Activated CD4-positive, alpha-beta T cell treated with anti-CD3 and anti-CD28 coated beads, Interleukin-2, amount 10 ng/mL, durations not matched to agents 7 days and 5 days (primary cell): ENCODE data around the gene KCNJ4. TPM values are rescaled to one million over a fixed set of nuclear protein-coding genes. Genes with fewer than 3 reads are reported as not detected.

ENCODE experiments used
- CTCF ChIA-PET: fragments of 350-600 bp; sonication (Branson Sonifier 250); formaldehyde crosslinking; loops from one replicate; lab custom pipeline; 2021; ENCODE audit warnings: antibody characterized with exemption; lab: Charles Lee
- POLR2A ChIA-PET: fragments of 350-600 bp; sonication (Branson Sonifier 250); formaldehyde crosslinking; loops from one replicate; lab custom pipeline; 2021; ENCODE audit warnings: antibody characterized with exemption; lab: Charles Lee
- DNase-seq: peaks from one replicate; pipeline ENCODE4 v3.0.0-alpha.2; 2020
- H3K27ac Mint-ChIP-seq: one replicate; pipeline ENCODE4 v1.8.0; 2021; ENCODE audit warnings: mild to moderate bottlenecking, moderate library complexity, mixed read lengths
- H3K27me3 Mint-ChIP-seq: one replicate; pipeline ENCODE4 v1.8.0; 2021; ENCODE audit warnings: mixed read lengths
- H3K36me3 Mint-ChIP-seq: one replicate; pipeline ENCODE4 v1.8.0; 2021; ENCODE audit warnings: low read depth, mixed read lengths
- H3K4me1 Mint-ChIP-seq: one replicate; pipeline ENCODE4 v1.8.0; 2021; ENCODE audit warnings: mixed read lengths
- H3K4me3 Mint-ChIP-seq: one replicate; pipeline ENCODE4 v1.8.0; 2021; ENCODE audit warnings: mild to moderate bottlenecking, moderate library complexity, mixed read lengths
- H3K9me3 Mint-ChIP-seq: one replicate; pipeline ENCODE4 v1.8.0; 2021; ENCODE audit warnings: mixed read lengths
- total RNA-seq, 2 experiments: library from RNA; stranded (reverse); gene quantifications; one replicate each; pipeline ENCODE4 v1.2.3, GENCODE V29; 2021

Gene KCNJ4
- total RNA-seq, 2 experiments from 2014 or later, result not detected

DNA sequence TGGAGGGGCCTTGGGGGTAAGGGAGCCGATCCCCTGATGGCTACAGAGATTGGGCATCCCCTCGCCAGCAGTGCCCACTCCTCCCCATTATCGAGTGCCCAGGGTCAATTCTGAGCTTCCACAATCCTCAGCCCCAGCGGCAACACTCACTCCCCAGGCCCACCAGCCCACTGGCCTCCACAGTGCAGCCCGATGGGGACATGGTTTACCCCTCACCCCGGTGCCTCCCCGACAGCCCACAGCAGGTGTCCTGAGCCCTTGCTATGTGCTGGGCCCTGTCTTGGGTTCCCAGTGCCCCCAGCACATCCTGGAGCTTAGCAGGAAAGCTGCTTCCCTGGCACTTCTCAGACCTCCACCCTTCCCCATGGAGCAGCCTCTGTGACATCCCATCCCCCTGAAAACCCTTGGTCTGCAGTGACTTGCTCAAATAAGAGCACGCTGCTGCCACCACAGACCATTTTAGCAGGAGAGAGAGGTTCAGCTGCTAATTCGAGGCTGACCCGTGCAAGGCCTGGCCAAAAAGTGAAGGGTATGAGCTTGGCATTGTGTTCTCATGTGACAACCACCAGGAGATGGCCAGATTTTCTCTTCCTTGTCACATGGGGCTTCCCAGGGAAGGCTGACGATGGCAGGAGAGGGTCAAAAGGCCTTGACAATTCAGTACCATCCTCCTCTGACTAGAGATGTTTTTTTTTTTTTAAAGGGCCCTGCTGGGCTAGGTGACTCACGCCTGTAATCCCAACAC lies 23.6 kb downstream of the KCNJ4 start:
- H3K27me3 Mint-ChIP-seq, result no peaks in the 10 kb centered on the region
- no peak overlapping the region for H3K27ac Mint-ChIP-seq
- no peak for DNase-seq
- H3K9me3 Mint-ChIP-seq, result no peaks in the 10 kb centered on the region
- H3K36me3 Mint-ChIP-seq, result no peaks in the 10 kb centered on the region
- ChIA-PET POLR2A (no interaction called here), CTCF (interaction anchor here (0.6 kb wide), 2 partner anchors 26 to 625 kb away, joined by 3 to 4 read pairs; no protein-coding TSS in a partner anchor)
- H3K4me3 Mint-ChIP-seq, result no peak overlapping the region
- no peaks in the 10 kb centered on the region for H3K4me1 Mint-ChIP-seq

- no peak overlapping the region for H3K27ac Mint-ChIP-seq
Measured at GRCh38 chr22:38429499-38430068, 25.4 kb downstream of the KCNJ4 start.

GRCh38 chr22:38428714-38429113 lies 26.3 kb downstream of the KCNJ4 start:
- Mint-ChIP-seq H3K27me3 (no peaks in the 10 kb centered on the region), H3K4me1 (no peaks in the 10 kb centered on the region), H3K4me3 (no peak overlapping the region), H3K36me3 (no peaks in the 10 kb centered on the region), H3K27ac (no peak overlapping the region), H3K9me3 (no peaks in the 10 kb centered on the region)
- ChIA-PET CTCF (interaction anchor here (0.7 to 1.6 kb wide), 4 partner anchors 10 to 377 kb away, joined by 3 to 5 read pairs (median 3); no protein-coding TSS in a partner anchor), POLR2A (no interaction called here)
- no peak for DNase-seq

More at GRCh38 chr22:38429499-38430068, 25.4 kb downstream of the KCNJ4 start:
- no peaks in the 10 kb centered on the region for H3K36me3 Mint-ChIP-seq
- no peaks in the 10 kb centered on the region for H3K4me1 Mint-ChIP-seq
- no peaks in the 10 kb centered on the region for H3K9me3 Mint-ChIP-seq
- H3K4me3 Mint-ChIP-seq, result no peak overlapping the region
- ChIA-PET CTCF (interaction anchor here (0.7 to 1.6 kb wide), 4 partner anchors 11 to 378 kb away, joined by 3 to 5 read pairs (median 3); no protein-coding TSS in a partner anchor), POLR2A (no interaction called here)
- H3K27me3 Mint-ChIP-seq, result no peaks in the 10 kb centered on the region
- no peak for DNase-seq

DNA sequence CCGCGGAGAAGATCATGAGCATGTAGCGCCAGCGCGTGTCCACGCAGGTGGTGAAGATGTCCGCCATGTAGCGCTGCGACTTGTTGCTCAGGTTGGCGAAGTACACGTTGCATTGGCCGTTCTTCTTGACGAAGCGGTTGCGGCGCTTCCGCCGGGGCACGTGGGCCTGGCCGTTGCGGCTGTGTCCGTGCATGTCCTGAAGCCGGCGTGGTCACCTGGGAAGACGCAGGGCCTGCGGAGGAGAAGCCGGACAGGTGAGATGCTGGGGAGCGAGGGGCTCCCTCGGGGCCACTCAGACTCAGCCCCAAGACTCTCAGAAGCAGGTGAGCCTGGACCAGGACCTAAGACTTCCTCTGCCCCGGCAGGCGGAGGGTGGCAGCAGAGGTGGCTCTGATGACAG lies 27.1 kb downstream of the KCNJ4 start:
- Mint-ChIP-seq H3K9me3 (no peaks in the 10 kb centered on the region), H3K4me3 (no peak overlapping the region)

GRCh38 chr22:38427465-38427864 lies 27.5 kb downstream of the KCNJ4 start:
- CTCF ChIA-PET, result no interaction called here
- no peaks in the 10 kb centered on the region for H3K4me1 Mint-ChIP-seq

More for the DNA sequence above, 27.1 kb downstream of the KCNJ4 start:
- Mint-ChIP-seq H3K27me3 (no peaks in the 10 kb centered on the region), H3K36me3 (no peaks in the 10 kb centered on the region), H3K4me1 (no peaks in the 10 kb centered on the region), H3K27ac (no peak overlapping the region)
- DNase-seq, result no peak
- ChIA-PET CTCF (no interaction called here), POLR2A (no interaction called here)

GRCh38 chr22:38426628-38427027 lies 28.4 kb downstream of the KCNJ4 start:
- CTCF ChIA-PET, result interaction anchor here (0.9 to 1.4 kb wide), 2 partner anchors 25 to 146 kb away, joined by 3 read pairs; no protein-coding TSS in a partner anchor

More at GRCh38 chr22:38427465-38427864, 27.5 kb downstream of the KCNJ4 start:
- no peak for DNase-seq
- H3K9me3 Mint-ChIP-seq, result no peaks in the 10 kb centered on the region
- H3K27me3 Mint-ChIP-seq, result no peaks in the 10 kb centered on the region
- POLR2A ChIA-PET, result no interaction called here
- no peaks in the 10 kb centered on the region for H3K36me3 Mint-ChIP-seq
- H3K27ac Mint-ChIP-seq, result no peak overlapping the region
- H3K4me3 Mint-ChIP-seq, result no peak overlapping the region

DNA sequence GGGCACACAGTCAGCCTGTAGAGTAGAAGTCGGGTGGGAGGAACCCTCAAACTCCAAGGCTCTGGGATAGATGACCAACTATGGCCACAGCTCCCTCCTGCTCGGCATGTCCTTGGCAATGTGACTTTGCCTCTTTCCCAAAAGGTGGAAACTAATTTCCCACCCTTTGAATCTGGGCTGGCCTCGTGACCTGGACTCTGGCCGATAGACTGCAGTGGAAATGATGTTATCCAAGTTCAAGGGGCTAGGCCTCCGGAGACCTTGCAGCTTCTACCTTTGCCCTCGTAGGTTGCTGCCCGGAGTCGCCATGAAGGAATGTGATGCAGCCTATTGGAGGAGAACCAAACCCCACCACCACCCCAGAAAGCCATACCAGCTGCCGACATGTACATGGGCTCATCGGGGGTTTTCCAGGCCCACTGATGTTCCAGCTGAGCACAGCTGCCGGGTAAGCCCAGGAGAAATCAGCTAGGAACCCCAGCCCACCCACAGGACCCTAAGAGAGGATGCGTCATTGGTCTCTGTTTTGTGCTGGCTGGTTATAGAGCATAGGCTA lies 30.4 kb downstream of the KCNJ4 start:
- POLR2A ChIA-PET, result no interaction called here
- Mint-ChIP-seq H3K9me3 (no peaks in the 10 kb centered on the region), H3K27ac (no peak overlapping the region), H3K36me3 (no peaks in the 10 kb centered on the region), H3K27me3 (no peaks in the 10 kb centered on the region), H3K4me3 (no peak overlapping the region), H3K4me1 (no peaks in the 10 kb centered on the region)
- CTCF ChIA-PET, result interaction anchor here (1.3 kb wide), 1 partner anchor 22 kb away, joined by 3 read pairs; no protein-coding TSS in a partner anchor
- DNase-seq, result no peak

More at GRCh38 chr22:38426628-38427027, 28.4 kb downstream of the KCNJ4 start:
- Mint-ChIP-seq H3K4me1 (no peaks in the 10 kb centered on the region), H3K4me3 (no peak overlapping the region), H3K27ac (no peak overlapping the region), H3K36me3 (no peaks in the 10 kb centered on the region), H3K27me3 (no peaks in the 10 kb centered on the region), H3K9me3 (no peaks in the 10 kb centered on the region)
- DNase-seq, result no peak
- POLR2A ChIA-PET, result no interaction called here

GRCh38 chr22:38423512-38424503 lies 31.2 kb downstream of the KCNJ4 start:
- no peaks in the 10 kb centered on the region for H3K36me3 Mint-ChIP-seq
- CTCF ChIA-PET, result interaction anchor here (1.3 kb wide), 1 partner anchor 21 kb away, joined by 3 read pairs; no protein-coding TSS in a partner anchor

GRCh38 chr22:38422611-38423511 lies 32.1 kb downstream of the KCNJ4 start:
- H3K27me3 Mint-ChIP-seq, result no peaks in the 10 kb centered on the region
- no peaks in the 10 kb centered on the region for H3K9me3 Mint-ChIP-seq
- H3K36me3 Mint-ChIP-seq, result no peaks in the 10 kb centered on the region
- peak overlapping the region; percentile 31 for H3K27ac Mint-ChIP-seq
- ChIA-PET CTCF (no interaction called here), POLR2A (no interaction called here)
- no peaks in the 10 kb centered on the region for H3K4me1 Mint-ChIP-seq
- no peak for DNase-seq
- no peak overlapping the region for H3K4me3 Mint-ChIP-seq

More at GRCh38 chr22:38423512-38424503, 31.2 kb downstream of the KCNJ4 start:
- Mint-ChIP-seq H3K4me3 (no peak overlapping the region), H3K27me3 (no peaks in the 10 kb centered on the region), H3K9me3 (no peaks in the 10 kb centered on the region), H3K4me1 (no peaks in the 10 kb centered on the region), H3K27ac (no peak overlapping the region)
- no peak for DNase-seq
- POLR2A ChIA-PET, result no interaction called here

DNA sequence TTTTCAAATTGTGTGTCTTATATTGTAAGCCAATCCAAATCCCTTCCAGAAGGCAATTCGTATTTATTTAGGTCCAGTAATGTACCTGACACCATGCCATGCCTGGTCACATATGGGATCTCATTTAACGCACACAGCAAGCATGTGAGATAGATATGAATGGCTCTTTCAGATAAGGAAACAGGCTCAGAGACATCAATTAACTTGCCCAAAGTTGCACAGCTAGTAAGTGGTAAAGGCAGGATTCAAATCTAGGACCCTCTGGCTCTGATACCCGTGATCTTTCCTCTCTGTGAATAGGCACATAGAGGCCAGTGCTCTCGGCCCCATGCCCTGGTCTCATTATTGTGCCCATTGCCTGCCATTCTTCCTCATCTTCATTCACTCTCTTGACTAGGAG lies 34.3 kb downstream of the KCNJ4 start:
- Mint-ChIP-seq H3K4me1 (no peaks in the 10 kb centered on the region), H3K4me3 (no peak overlapping the region), H3K9me3 (no peaks in the 10 kb centered on the region), H3K27me3 (no peaks in the 10 kb centered on the region), H3K27ac (no peak overlapping the region), H3K36me3 (no peaks in the 10 kb centered on the region)
- POLR2A ChIA-PET, result no interaction called here
- CTCF ChIA-PET, result interaction anchor here (0.6 kb wide), 1 partner anchor 430 kb away, joined by 3 read pairs; no protein-coding TSS in a partner anchor
- no peak for DNase-seq

- DNase-seq, result no peak
- ChIA-PET POLR2A (no interaction called here), CTCF (no interaction called here)
- Mint-ChIP-seq H3K4me3 (no peak overlapping the region), H3K27ac (no peak overlapping the region), H3K9me3 (no peaks in the 10 kb centered on the region), H3K27me3 (no peaks in the 10 kb centered on the region), H3K4me1 (no peaks in the 10 kb centered on the region), H3K36me3 (no peaks in the 10 kb centered on the region)
Measured at GRCh38 chr22:38419858-38420160, 35.2 kb downstream of the KCNJ4 start.
